Right lung (tissue), 10 donors: ENCODE data around the gene RPRD1B. TPM values are rescaled to one million over a fixed set of nuclear protein-coding genes. Genes with fewer than 3 reads are reported as not detected.
A peak's percentile ranks its signal among the peaks of the same experiment; 100 is the strongest.

Experiments used
- DNase-seq, 2 donors: peaks; one replicate each; pipeline ENCODE4 v3.0.0-alpha.2; 2013
- long read RNA-seq, 8 donors: transcript quantifications; one replicate each; lab custom pipeline, GENCODE V29; 2026
- polyA plus RNA-seq, 5 donors: library from polyadenylated mRNA; unstranded; fragments of 120-200 nt; gene quantifications; one replicate each; pipeline versions ENCODE4 v1.2.1 to v1.2.3, GENCODE V29; 2013; ENCODE audit warnings: inconsistent platforms in 1 of 5, low replicate concordance in 1 of 5; ENCODE audit not compliant: insufficient read length in 5 of 5, insufficient read depth in 1 of 5

Gene RPRD1B
- polyA plus RNA-seq = 10 to 100 TPM; 38.1 to 49.8 (median 46.7) TPM
- long read RNA-seq, donor 1, partial matches to known transcripts = 0 of 2 reads
- long read RNA-seq, donor 1, other reads (novel, unspliced or antisense) = 0 of 2 reads
- long read RNA-seq, donor 2, partial matches to known transcripts = 0 of 3 reads
- long read RNA-seq, donor 2, other reads (novel, unspliced or antisense) = 0 of 3 reads
- long read RNA-seq, donor 3, partial matches to known transcripts = 0 of 5 reads
- long read RNA-seq, donor 3, other reads (novel, unspliced or antisense) = 0 of 5 reads
- long read RNA-seq, donor 4, transcript RPRD1B-201 (7 exons, 3,874 nt) = major isoform, 6 of 6 reads
- long read RNA-seq, donor 4, partial matches to known transcripts = 0 of 6 reads
- long read RNA-seq, donor 4, other reads (novel, unspliced or antisense) = 0 of 6 reads
- long read RNA-seq, donor 5, transcript RPRD1B-201 (7 exons, 3,874 nt) = major isoform, 8 of 333 reads
- long read RNA-seq, donor 5, partial matches to known transcripts = 320 of 333 reads
- long read RNA-seq, donor 5, other reads (novel, unspliced or antisense) = 5 of 333 reads
- long read RNA-seq, donor 6, transcript RPRD1B-201 (7 exons, 3,874 nt) = major isoform, 6 of 7 reads
- long read RNA-seq, donor 6, partial matches to known transcripts = 0 of 7 reads
- long read RNA-seq, donor 6, other reads (novel, unspliced or antisense) = 0 of 7 reads
- long read RNA-seq, donor 7, partial matches to known transcripts = 0 of 3 reads
- long read RNA-seq, donor 7, other reads (novel, unspliced or antisense) = 0 of 3 reads
- long read RNA-seq, donor 8, partial matches to known transcripts = 0 of 1 reads
- long read RNA-seq, donor 8, other reads (novel, unspliced or antisense) = 0 of 1 reads

GRCh38 chr20:38033330-38034107 lies at the start of gene RPRD1B, which contains the start of gene TTI1:
TSS of gene RPRD1B (plus strand) at chr20:38033746. CDS start at chr20:38033948, 202 bp downstream.
TSS of gene TTI1 (minus strand) at chr20:38033456. CDS start at chr20:38013816, 19,640 bp downstream.
- DNase-seq = peak; percentile 95

GRCh38 chr20:37984018-37984785 lies 49.3 kb upstream of the RPRD1B start:
- DNase-seq = peak in 1 of 2 donors; percentile 37

- no peak for DNase-seq
Measured at GRCh38 chr20:37986044-37986858, 47.3 kb upstream of the RPRD1B start.

GRCh38 chr20:37986873-37987601 lies 46.5 kb upstream of the RPRD1B start:
- peak; percentile 74 to 79 for DNase-seq

GRCh38 chr20:37987602-37988290 lies 45.8 kb upstream of the RPRD1B start:
- peak; percentile 34 to 37 for DNase-seq

- DNase-seq = no peak
Measured at GRCh38 chr20:37988306-37988954, 45.1 kb upstream of the RPRD1B start.

- DNase-seq = no peak
Measured at GRCh38 chr20:37989601-37990295, 43.8 kb upstream of the RPRD1B start.

GRCh38 chr20:37990571-37991151 lies 42.9 kb upstream of the RPRD1B start:
- peak; percentile 91 to 93 for DNase-seq

- no peak for DNase-seq
Measured at GRCh38 chr20:37991157-37991866, 42.2 kb upstream of the RPRD1B start.

- DNase-seq = no peak
Measured at GRCh38 chr20:37991908-37992307, 41.6 kb upstream of the RPRD1B start.

GRCh38 chr20:37992802-37993409 lies 40.6 kb upstream of the RPRD1B start:
- DNase-seq = peak in 1 of 2 donors; percentile 25

- no peak for DNase-seq
Measured at GRCh38 chr20:37994512-37994911, 39.0 kb upstream of the RPRD1B start.

- no peak for DNase-seq
Measured at GRCh38 chr20:37995856-37996605, 37.5 kb upstream of the RPRD1B start.

GRCh38 chr20:37997516-37997915 lies 36.0 kb upstream of the RPRD1B start:
- DNase-seq = no peak
